Limb (tissue), 2 donors: ENCODE measurements around the gene DMWD.
"Not testable (repeated sequence)": the region's sequence is repeated elsewhere in the genome, so short reads cannot be mapped to it uniquely, and the experiment has no call there.

Experiments
- DNase-seq, 2 donors: peaks; one replicate each; pipeline ENCODE4 v3.0.0-alpha.2; 2016; ENCODE audit errors: extremely low spot score in 2 of 2

DMWD gene

GRCh38 chr19:45816236-45817009 is 23.8 kb upstream of the DMWD start:
- no peak for DNase-seq

- DNase-seq, result peak; percentile 55 to 84
These were observed 23.0 kb upstream of the DMWD start for GRCh38 chr19:45815481-45816216.

- DNase-seq, result no peak
These were observed 22.3 kb upstream of the DMWD start, which contains the start of gene RSPH6A for GRCh38 chr19:45814851-45815480. Gene RSPH6A (minus strand): TSS chr19:45815308. CDS start chr19:45815176, 132 bp downstream.

- no peak for DNase-seq
These were observed 21.6 kb upstream of the DMWD start for GRCh38 chr19:45814166-45814780.

DNA sequence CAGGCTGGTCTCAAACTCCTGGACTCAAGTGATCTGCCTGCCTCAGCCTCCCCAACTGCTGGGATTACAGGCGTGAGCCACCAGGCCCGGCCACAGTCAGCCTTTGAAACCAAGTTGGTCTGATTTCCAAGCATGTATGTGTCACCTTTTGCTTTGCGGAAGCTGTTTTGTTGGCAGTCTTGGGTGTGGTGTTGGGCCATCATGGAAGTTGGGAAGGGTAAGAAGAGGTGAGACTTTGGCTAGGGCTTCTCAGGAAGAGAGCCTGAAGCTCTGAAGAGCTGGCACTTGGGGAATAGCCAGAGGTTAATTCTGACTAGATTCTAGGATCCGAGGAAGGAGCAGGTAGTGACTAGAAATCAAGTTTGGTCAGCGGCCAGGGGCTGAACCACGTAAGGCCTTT is 19.7 kb upstream of the DMWD start:
- no peak for DNase-seq

DNA sequence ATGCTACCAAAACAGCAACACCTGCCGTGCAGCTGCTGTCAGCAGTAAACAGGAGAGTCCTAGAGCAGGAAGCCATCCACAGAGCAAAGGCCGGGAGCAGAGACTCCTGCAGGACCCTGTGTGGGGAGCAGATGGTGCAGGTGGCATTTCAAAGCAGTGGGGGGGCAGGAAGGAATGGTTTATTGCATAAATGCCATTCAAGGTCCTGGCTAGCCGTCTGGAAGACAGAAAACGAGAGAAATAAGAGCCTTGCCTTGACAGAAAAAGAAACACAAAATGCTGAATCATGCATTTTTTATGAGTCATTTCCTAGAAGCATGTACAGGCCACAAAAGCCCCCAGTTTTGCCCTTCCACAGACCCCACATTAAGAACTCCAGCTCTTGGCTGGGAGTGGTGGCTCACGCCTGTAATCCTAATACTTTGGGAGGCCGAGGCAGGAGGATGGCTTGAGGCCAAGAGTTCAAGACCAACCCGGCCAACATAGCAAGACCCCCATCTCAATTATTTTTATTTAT is 17.1 kb upstream of the DMWD start:
- DNase-seq, result no peak

- DNase-seq, result no peak
These were observed 13.1 kb upstream of the DMWD start for GRCh38 chr19:45805719-45806118.

GRCh38 chr19:45804959-45805230 is 12.2 kb upstream of the DMWD start:
- no peak for DNase-seq

DNA sequence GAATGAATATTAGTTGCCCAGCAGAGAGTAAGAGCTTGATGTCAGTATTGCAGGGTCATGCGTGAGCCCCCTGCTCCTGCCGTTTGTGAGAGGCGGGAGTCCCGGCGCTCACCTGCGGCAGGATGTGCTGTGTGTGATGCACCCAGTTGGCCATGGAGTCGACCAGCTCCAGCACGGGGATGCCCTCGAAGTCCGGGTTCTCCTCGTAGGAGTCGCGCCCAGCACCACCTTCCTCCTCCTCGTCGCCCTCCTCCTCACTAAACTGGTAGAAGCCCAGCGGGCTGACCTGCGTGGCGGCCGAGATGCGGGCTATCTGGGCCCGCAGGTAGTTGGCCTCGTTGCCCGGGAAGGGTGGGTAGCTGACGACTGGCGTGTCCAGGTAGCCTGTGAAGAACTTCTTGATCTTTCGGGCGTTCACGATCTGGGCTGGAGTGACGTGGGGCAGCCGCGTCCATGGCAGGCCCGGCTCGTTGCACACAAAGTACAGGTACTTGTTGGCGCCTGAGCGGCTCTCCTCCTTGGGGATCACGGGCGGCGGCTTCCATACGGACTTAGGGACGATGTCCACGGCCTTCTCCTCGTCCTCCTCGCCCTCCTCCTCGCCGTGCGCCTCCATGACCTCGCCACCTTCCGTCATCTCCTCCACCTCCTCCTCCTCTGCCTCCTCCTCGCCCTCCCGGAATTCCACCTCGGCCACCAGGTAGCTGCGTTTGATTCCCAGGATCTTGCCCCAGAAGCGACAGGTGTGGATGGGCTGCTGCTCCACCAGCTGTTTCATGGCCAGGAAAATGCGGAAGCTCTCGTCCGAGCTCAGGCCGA is 11.7 kb upstream of the DMWD start:
- DNase-seq, result no peak

- no peak for DNase-seq
These were observed 9.0 kb upstream of the DMWD start for GRCh38 chr19:45801603-45802175.

GRCh38 chr19:45800070-45800553 is 7.5 kb upstream of the DMWD start:
- peak in 1 of 2 donors; percentile 30 for DNase-seq

GRCh38 chr19:45799541-45799940 is 6.9 kb upstream of the DMWD start:
- not testable (repeated sequence) for DNase-seq

GRCh38 chr19:45798995-45799517 is 6.4 kb upstream of the DMWD start:
- DNase-seq, result peak; percentile 67 to 83

GRCh38 chr19:45794627-45795026 is 2.0 kb upstream of the DMWD start:
- no peak for DNase-seq

DNA sequence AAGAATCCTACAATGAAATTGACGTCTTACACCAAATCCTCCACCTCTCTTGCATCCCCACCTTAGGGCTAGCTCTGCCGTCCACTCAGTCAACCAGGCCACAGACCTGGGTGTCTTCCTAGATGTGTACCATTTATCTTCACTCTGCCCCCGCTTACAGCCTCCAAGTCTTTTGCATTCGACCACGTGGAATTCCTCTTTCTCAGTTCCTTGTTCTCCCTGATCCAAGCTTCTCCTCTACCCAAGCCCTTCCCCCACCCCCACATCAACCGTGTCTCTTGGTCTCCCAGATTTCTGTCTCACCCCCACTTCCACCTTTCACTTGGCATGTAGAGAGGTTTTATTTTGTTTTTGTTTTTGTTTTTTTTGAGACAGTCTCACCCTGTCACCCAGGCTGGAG is 1.2 kb upstream of the DMWD start:
- DNase-seq, result no peak

- no peak for DNase-seq
These were observed 526 bp upstream of the DMWD start for GRCh38 chr19:45793178-45793564.

DNA sequence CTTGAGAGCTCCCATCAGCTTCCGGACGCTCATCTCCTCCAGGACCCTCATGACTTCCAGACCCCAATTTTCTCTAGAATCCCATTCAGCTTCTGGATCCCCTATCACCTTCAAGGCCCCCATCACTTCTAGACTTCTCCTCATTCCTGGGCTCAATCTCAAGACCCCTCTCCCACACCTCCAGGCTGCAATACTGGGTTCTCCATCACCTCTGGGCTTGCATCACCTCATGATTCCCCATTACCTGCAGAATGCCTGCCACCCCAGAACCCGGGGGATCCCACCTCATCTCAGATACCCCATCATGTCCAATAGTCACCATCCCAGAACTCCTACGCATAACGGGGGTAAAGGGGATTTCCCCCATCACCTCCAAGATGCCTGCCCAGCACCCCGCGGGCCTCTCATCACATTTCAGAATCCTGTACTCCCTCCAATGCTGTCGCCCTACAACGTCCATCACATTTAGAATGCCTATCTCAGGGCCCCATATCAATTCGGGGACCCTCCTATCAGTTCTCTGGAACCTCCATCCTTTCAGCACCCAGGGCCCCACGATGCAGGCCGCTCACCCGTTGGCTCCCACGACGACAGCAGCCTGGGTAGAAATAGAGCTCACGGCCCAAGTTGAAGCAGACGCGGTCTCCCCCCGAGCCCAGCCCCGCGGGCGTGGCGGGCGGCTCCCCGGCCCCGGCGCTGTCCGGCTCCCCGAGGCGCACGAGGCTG is 738 bp downstream of the DMWD start:
- DNase-seq, result no peak

GRCh38 chr19:45790942-45791341 is 1.7 kb downstream of the DMWD start:
- no peak for DNase-seq

- DNase-seq, result no peak
These were observed 3.4 kb downstream of the DMWD start for GRCh38 chr19:45789035-45789786.
